Stimulated activated CD8-positive, alpha-beta memory T cell treated with anti-CD3 and anti-CD28 coated beads, Interleukin-15, amount 100 ng/mL, for 48 hours (primary cell): ENCODE measurements around the gene ITGAL.
A peak's percentile ranks its signal among the peaks of the same experiment; 100 is the strongest.
"Not testable (repeated sequence)": the region's sequence is repeated elsewhere in the genome, so short reads cannot be mapped to it uniquely, and the experiment has no call there.

Experiments used
- DNase-seq, 2 donors: peaks; one replicate each; pipeline ENCODE4 v3.0.0-alpha.2; 2020; ENCODE audit warnings: low read depth in 2 of 2

ITGAL gene

GRCh38 chr16:30457743-30458560 lies 14.6 kb upstream of the ITGAL start:
- no peak for DNase-seq

- peak; percentile 89 to 90 for DNase-seq
Observed at GRCh38 chr16:30458561-30459394, 13.8 kb upstream of the ITGAL start.

- DNase-seq: no peak
Observed at GRCh38 chr16:30459456-30459855, 13.1 kb upstream of the ITGAL start.

GRCh38 chr16:30461426-30461825 lies 11.1 kb upstream of the ITGAL start:
- DNase-seq: not testable (repeated sequence)

- no peak for DNase-seq
Observed at GRCh38 chr16:30464078-30464477, 8.5 kb upstream of the ITGAL start.

- no peak for DNase-seq
Observed at GRCh38 chr16:30470170-30470512, 2.4 kb upstream of the ITGAL start.

GRCh38 chr16:30470632-30470995 lies 1.9 kb upstream of the ITGAL start:
- no peak for DNase-seq

- DNase-seq: peak; percentile 66 to 78
Observed at GRCh38 chr16:30473231-30474073, 910 bp downstream of the ITGAL start.

- DNase-seq: no peak
Observed at GRCh38 chr16:30474074-30474452, 1.5 kb downstream of the ITGAL start.

- DNase-seq: no peak
Observed at GRCh38 chr16:30474684-30475083, 2.1 kb downstream of the ITGAL start.

- DNase-seq: no peak
Observed at GRCh38 chr16:30476991-30477390, 4.4 kb downstream of the ITGAL start.

GRCh38 chr16:30477773-30478172 lies 5.2 kb downstream of the ITGAL start:
- not testable (repeated sequence) for DNase-seq

- DNase-seq: no peak
Observed at GRCh38 chr16:30478766-30479478, 6.4 kb downstream of the ITGAL start.

GRCh38 chr16:30481381-30481780 lies 8.8 kb downstream of the ITGAL start:
- no peak for DNase-seq

- DNase-seq: no peak
Observed at GRCh38 chr16:30482366-30482765, 9.8 kb downstream of the ITGAL start.

- no peak for DNase-seq
Observed at GRCh38 chr16:30484887-30485286, 12.3 kb downstream of the ITGAL start.

GRCh38 chr16:30485818-30486436 lies 13.4 kb downstream of the ITGAL start:
- no peak for DNase-seq

GRCh38 chr16:30488764-30489605 lies 16.4 kb downstream of the ITGAL start:
- DNase-seq: no peak

- DNase-seq: no peak
Observed at GRCh38 chr16:30490210-30490609, 17.7 kb downstream of the ITGAL start.

GRCh38 chr16:30491229-30491628 lies 18.7 kb downstream of the ITGAL start:
- DNase-seq: no peak
